C4-2B (cell line): Measurements from ENCODE around the gene PLXND1.

ENCODE experiments used
- H3K27ac ChIP-seq: fragments of 450-650 bp; 2 replicates; pipeline ENCODE4 v1.5.1; 2017
- ZFX ChIP-seq: fragments of 450-650 bp; IDR thresholded peaks from 2 replicates; pipeline ENCODE4 v1.6.1; 2017
- TF ChIP-seq, protein P1 (sequence below): fragments of 450-650 bp; conservative IDR thresholded peaks from 2 replicates; pipeline ENCODE4 v1.5.1; 2017; ENCODE audit warnings: mild to moderate bottlenecking

PLXND1 gene

DNA sequence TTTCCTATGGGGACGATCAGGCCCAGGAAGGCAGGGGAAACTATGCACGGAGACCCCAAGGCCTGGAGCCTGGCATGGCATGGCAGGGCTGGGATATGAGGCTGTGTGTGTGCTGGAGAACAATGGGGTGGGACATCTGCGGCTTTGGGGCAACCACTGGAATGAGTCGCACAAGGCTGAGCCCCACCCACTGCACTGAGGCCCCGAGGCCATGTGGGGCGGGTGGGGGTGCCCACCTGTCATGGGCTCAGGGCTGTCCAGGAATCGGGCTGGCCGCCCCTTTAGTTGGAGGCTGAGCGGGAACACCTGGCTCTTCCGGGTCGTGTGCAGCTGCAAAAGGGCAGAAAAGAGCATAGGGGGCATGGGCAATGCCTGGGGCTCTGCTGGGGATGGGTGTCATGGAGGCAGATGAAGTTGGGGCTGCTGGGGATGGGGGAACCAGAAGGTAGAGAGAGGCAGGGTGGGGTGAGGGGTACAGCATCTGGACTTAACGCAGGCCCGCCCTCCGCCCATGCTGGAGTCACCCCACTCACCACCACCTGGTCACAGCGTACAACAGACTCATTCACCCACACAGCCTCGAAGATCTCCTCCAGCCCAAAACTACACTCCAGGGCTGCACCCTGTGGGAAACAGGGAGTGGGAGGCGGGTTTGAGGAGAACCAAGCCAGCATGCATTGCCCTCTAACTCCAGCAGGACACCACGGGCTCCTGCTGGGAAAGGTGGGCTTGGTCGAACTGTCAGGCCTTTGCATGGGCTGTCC, 31.1 kb downstream of the PLXND1 start:
- TF ChIP-seq, protein P1, sequence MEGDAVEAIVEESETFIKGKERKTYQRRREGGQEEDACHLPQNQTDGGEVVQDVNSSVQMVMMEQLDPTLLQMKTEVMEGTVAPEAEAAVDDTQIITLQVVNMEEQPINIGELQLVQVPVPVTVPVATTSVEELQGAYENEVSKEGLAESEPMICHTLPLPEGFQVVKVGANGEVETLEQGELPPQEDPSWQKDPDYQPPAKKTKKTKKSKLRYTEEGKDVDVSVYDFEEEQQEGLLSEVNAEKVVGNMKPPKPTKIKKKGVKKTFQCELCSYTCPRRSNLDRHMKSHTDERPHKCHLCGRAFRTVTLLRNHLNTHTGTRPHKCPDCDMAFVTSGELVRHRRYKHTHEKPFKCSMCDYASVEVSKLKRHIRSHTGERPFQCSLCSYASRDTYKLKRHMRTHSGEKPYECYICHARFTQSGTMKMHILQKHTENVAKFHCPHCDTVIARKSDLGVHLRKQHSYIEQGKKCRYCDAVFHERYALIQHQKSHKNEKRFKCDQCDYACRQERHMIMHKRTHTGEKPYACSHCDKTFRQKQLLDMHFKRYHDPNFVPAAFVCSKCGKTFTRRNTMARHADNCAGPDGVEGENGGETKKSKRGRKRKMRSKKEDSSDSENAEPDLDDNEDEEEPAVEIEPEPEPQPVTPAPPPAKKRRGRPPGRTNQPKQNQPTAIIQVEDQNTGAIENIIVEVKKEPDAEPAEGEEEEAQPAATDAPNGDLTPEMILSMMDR: no peak
- TF ChIP-seq ZFX: no peak

DNA sequence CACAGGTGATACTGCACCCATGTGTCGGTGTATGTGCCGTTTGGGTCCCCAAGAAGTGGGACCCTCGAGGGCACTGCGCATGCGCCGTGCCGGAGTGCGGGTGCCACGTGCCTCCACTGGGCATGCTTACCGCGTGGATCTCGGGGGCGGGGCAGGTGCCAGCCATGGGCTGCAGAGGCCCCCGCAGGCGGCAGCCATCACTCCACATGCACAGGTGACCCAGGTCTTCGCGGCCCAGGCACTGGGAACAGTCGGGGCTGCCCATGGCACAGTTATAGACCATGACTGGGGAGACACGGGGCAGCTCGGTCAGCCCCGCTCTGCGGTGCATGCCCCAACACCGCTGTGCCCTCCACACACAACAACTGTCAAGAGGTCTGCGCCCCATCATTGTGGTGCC, 32.3 kb downstream of the PLXND1 start:
- no peak overlapping the region for H3K27ac ChIP-seq
- TF ChIP-seq, protein P1: no peak
- TF ChIP-seq ZFX: no peak

More for the DNA sequence above, 31.1 kb downstream of the PLXND1 start:
- no peak overlapping the region for H3K27ac ChIP-seq

DNA sequence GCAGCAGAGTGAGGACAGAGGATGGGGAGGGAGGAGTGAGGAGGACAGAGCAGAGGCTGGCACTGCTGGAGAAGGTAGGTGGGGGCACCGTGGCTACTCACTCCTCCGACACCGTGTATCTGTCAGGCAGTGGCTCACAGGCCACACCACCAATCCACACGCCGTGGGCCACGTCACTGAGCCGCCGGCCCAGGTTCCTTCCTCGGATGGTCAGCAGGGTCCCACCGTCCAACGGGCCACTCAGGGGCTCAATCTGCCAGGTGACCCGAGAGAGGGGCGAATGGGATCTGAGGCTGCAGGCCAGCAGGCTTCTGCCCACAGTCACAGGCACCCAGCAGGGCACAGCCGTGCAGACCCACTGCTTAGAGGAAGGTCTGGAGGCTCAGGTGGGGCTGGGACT, 33.0 kb downstream of the PLXND1 start:
- TF ChIP-seq, protein P1: no peak
- no peak for TF ChIP-seq ZFX
- no peak overlapping the region for H3K27ac ChIP-seq

DNA sequence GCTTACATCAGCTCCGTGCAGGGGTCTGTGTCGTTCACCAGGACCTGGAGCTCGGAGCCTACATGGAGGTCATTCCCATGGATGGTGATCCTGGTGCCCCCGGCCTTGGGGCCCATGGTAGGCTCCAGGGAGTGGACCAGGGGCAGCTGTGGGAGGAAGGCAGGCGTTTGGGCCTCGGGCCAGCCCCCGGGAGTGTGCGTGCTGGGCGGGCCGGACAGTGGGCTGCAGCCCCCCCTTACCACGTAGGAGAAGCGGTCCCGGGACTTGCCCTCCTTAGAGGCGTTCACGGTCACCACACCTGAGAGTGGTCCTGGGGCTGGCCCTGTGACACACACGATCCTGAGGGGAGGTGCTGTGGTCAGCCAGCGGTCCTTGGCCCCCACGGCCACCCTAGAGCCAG, 33.9 kb downstream of the PLXND1 start:
- H3K27ac ChIP-seq: no peak overlapping the region
- TF ChIP-seq ZFX: no peak
- TF ChIP-seq, protein P1: no peak

DNA sequence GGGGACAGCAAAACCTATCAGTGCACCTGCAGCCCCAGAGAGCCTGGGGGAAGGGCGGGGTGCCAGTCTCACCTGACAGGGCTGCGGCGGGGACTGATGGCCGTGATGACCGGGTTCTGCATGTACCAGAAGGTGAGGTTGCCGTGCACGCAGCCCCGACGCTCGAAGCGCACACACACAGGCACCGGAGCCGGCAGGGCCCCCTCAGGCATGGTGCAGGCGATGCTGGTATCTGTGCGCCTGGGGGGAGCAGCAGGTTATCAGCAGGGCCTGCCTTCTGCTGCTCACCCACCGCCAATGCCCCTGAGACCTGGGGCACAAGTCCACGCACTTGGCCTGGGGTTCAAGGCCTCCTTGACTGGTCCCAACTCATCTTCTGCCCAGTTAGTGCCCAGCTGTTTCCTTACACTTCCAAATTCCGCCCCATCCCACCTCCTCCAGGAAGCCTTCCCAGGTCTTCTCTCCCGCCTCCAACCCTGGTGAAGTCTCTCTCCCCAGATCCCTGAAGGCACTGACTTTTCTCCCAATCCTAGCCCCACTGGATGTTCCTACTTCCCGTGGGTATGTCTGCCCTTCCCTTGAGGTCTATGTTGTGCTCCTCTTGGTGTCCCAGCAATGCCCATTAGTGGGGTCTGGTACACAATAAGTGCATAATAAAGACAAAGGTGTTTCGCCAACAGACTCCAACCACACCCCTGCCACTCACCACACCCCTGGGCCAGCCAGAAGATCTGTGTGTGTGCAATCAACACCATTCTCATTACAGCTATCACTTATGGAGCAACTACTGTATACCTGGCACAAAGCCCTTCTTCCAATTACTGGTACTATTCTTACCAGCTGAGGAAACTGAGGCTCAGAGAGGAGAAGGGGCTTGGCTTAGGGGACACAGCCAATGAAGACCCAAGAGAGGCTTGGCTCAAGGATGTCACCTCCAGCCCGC, 34.6 kb downstream of the PLXND1 start:
- TF ChIP-seq ZFX: no peak
- no peak overlapping the region for H3K27ac ChIP-seq

DNA sequence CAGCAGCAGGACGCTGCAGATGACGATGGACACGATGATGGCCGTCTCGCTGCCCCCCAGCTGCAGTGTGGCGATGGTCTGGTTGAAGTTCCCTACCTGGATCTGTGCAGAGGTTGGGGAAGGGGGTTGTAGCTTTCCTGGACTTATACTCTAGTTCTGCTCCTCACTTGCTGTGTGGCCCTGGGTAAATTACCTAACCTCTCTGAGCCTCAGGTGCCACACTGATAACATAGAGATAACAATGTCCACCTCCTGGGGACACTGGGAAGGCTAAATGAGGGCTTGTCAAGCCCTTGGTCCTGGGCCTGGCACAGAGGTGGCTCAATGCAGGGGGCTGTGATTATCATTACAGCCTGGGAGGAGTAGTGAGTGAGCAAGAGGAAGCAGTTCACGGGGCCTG, 36.6 kb downstream of the PLXND1 start:
- no peak overlapping the region for H3K27ac ChIP-seq
- no peak for TF ChIP-seq ZFX
- TF ChIP-seq, protein P1: no peak

DNA sequence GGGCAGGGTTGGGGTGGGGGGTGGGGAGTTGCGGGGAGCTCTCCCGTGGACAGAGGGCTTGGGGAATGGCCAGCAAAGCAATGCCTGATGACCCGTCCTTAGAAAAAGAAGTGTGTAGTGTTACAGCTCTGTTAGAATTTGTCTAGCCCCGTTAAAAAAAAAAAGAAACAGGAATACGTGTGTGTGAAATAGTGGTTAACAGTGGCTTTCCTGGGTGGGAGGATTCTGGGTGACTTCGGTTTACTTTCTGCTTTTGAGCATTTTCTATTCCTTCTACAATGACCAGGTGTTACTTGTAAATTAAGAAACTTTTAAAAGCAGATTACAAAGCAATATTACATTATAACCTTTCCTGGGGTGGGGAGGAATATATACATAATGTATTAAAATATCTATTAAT, 38.5 kb downstream of the PLXND1 start:
- no peak overlapping the region for H3K27ac ChIP-seq
- no peak for TF ChIP-seq ZFX

DNA sequence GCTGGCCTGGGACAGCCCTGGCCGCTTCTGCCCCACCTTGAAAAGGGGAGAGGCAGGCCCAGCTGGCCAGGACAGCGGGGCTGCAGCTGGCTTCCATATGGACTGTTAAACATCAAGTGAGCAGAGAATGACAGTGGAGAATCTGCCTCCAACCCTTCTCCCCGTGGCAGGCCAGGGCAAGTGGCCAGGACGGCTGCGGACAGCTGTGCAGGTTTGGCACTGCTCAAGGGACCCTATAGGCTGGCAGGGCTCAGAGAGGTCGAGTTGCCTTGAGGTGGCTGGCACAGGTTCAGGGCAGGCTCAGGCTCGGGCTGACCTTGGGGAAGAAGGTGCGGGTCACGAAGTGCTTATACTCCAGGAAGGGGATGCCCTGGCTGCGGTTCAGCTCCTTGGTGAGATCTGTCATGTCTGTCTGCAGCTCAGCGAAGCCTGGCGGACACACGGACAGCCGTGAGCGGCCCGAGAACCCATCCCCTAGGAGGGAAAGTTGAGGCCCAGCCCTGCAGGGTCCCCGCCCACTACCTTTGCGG, 39.2 kb downstream of the PLXND1 start:
- TF ChIP-seq, protein P1: no peak
- no peak for TF ChIP-seq ZFX
- H3K27ac ChIP-seq: no peak overlapping the region
